ENCODE data around the gene MPPED1. TPM values are rescaled to one million over a fixed set of nuclear protein-coding genes. Genes with fewer than 3 reads are reported as not detected.

Gene MPPED1
- total and polyA plus RNA-seq, 8 donors: 0.19 to 1.5 (median 0.47) TPM; not detected in 4

GRCh38 chr22:43493297-43493696 lies 81.5 kb downstream of the MPPED1 start:
- no peak for DNase-seq
- Histone ChIP-seq H3K9me3 (no peaks in the 10 kb centered on the region), H3K4me1 (no peaks in the 10 kb centered on the region), H3K27me3 (peaks cover 0 to 33% (median 6%) of the 10 kb centered on the region in 3 donors), H3K27ac (no peak overlapping the region), H3K36me3 (no peaks in the 10 kb centered on the region), H3K4me3 (no peak overlapping the region)
- 86 to 91% (median 89%) methylated on average over 3 to 5 of the region's 5 CpGs for WGBS, 5 donors
- TF ChIP-seq POLR2A (IDR thresholded peaks at IDR 0.05) (no peak), CTCF (IDR thresholded peaks at IDR 0.05) (no peak), EP300 (IDR thresholded peaks at IDR 0.05) (no peak), POLR2AphosphoS5 (IDR thresholded peaks at IDR 0.05) (no peak)
- intact Hi-C loops (cut with DNase I; ENCODE audit: low total_unique reads): no loop called here

GRCh38 chr22:43497956-43498855 lies 86.4 kb downstream of the MPPED1 start:
- Histone ChIP-seq H3K4me3 (no peak overlapping the region), H3K27me3 (peaks cover 0 to 7% (median 0%) of the 10 kb centered on the region in 3 donors), H3K27ac (no peak overlapping the region), H3K4me1 (no peaks in the 10 kb centered on the region), H3K9me3 (no peaks in the 10 kb centered on the region), H3K36me3 (no peaks in the 10 kb centered on the region)
- TF ChIP-seq POLR2A (IDR thresholded peaks at IDR 0.05) (no peak), EP300 (IDR thresholded peaks at IDR 0.05) (no peak)
- DNase-seq: no peak
- intact Hi-C loops (cut with DNase I; ENCODE audit: low total_unique reads): no loop called here
- 84 to 92% (median 89%) methylated on average over 16 of the region's 16 CpGs for WGBS, 5 donors

- Histone ChIP-seq H3K36me3 (no peaks in the 10 kb centered on the region), H3K27ac (no peak overlapping the region), H3K9me3 (no peaks in the 10 kb centered on the region), H3K4me1 (no peaks in the 10 kb centered on the region), H3K4me3 (no peak overlapping the region), H3K27me3 (peaks cover 0 to 7% (median 0%) of the 10 kb centered on the region in 3 donors)
- TF ChIP-seq POLR2AphosphoS5 (IDR thresholded peaks at IDR 0.05) (no peak), CTCF (IDR thresholded peaks at IDR 0.05) (no peak), POLR2A (IDR thresholded peaks at IDR 0.05) (no peak), EP300 (IDR thresholded peaks at IDR 0.05) (no peak)
- 83 to 100% (median 95%) methylated on average over 1 of the region's 1 CpG for WGBS, 5 donors
- DNase-seq: no peak
- intact Hi-C loops (cut with DNase I; ENCODE audit: low total_unique reads): no loop called here
Observed at GRCh38 chr22:43498856-43499253, 87.0 kb downstream of the MPPED1 start.

- WGBS, 5 donors: 73 to 81% (median 75%) methylated on average over 22 of the region's 22 CpGs
- DNase-seq: no peak
- Histone ChIP-seq H3K36me3 (no peaks in the 10 kb centered on the region), H3K4me3 (no peak overlapping the region), H3K4me1 (no peaks in the 10 kb centered on the region), H3K9me3 (no peaks in the 10 kb centered on the region), H3K27me3 (peaks cover 0 to 7% (median 0%) of the 10 kb centered on the region in 3 donors), H3K27ac (no peak overlapping the region)
- intact Hi-C loops (cut with DNase I; ENCODE audit: low total_unique reads): no loop called here
- TF ChIP-seq POLR2AphosphoS5 (IDR thresholded peaks at IDR 0.05): no peak
- no peak for TF ChIP-seq POLR2A (IDR thresholded peaks at IDR 0.05)
- no peak for TF ChIP-seq CTCF (IDR thresholded peaks at IDR 0.05)
- no peak for TF ChIP-seq EP300 (IDR thresholded peaks at IDR 0.05)
Observed at GRCh38 chr22:43500792-43501785, 89.3 kb downstream of the MPPED1 start.
